ENCODE data around the gene TANK.
"Not testable (repeated sequence)": the region's sequence is repeated elsewhere in the genome, so short reads cannot be mapped to it uniquely, and the experiment has no call there.

The TANK gene

GRCh38 chr2:161170377-161170776 is 10.1 kb downstream of the TANK start:
- DNase-seq = no peak

DNA sequence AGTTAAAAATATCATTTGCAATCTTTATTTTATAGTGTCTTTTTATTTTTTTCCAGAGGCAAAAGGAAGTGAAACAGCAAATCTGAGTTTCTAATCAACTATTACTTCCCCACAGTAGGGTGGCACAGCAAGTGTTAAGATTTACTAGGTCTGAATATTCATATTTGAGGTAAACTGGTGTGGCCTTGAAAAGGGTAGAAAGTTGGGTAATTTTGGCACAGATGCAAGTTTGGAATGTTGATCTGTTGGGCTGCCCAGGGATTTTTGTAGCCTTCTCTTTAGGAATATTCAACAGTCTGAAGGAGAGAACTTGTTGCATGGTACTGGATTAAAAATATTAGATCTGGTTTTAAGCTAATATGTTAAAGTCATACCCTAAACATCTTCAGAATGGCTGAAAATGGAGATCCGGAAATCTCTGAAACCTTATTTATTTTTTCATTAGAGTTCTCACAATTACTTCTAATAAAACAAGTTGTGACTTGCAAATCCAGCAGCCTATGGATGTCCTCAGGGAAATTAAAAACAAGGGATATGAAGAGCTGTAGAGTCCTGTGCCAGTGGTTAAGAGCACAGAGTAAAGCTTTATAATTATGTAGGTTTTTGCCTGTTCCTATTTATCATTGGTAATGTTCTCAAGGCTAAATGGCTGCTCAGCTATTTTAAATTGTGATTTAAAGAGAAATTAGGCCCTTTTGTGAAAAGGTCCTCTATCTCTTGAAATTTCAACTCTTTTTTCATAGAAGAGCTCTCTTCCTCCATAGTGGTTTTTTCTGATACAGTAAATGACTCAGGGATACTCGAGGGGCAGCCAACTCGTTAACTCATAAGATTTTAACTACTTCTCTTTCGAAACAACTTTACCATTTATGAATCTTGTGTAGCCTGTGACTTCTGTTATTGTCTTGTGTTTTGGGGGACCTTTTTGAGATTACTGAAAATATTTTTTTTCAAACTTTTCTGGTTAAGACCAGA is 11.0 kb downstream of the TANK start:
- DNase-seq = no peak

DNA sequence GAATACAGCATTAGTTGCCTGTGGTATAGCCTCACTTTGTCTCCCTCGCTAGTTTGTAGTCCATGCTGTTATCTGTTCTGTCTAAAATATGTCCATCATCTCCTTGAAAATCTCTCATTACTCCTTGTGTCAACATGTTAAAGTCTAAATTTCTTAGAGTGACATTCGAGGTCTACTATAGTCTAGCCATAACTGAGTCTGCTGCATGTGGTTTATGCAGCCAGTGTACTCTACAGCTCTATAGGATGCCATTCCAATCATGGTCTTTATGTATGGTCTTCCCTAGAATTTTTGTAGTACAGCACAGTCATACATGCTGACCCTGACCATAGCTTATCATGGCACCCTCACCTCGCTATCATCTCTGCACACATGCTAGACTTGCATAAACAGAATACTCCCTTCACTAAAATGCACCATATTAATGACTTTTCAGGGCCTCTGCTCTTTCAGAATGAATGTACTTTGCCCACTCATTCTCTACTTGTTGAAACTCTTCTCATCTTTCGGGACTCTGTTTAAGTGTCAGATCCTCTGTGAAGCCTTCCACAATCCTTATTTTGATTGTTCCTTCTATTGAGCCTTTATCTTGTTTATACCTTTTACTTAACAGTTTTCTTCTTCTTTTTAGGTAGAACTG is 12.8 kb downstream of the TANK start:
- no peak for DNase-seq

GRCh38 chr2:161173541-161174194 is 13.4 kb downstream of the TANK start:
- DNase-seq = no peak

GRCh38 chr2:161177969-161178368 is 17.7 kb downstream of the TANK start:
- DNase-seq = no peak

DNA sequence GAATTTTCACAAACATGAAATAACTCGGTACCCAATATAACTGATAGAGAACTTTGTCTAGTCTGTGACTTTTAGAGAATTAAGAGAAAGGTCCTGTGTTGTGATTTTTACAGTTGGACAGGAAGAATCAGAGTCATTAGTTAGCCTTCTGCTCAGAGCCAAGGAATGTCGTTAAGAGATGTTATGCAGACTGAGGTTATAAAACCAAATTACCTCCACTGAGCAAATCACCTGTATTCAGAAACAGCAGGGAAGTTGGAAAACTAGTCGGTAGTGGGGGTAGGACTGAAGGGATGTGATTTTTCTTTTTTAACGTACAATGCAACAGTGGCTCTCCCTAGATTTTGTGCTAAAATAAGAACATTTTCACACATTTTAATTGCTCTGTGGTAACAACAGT is 18.5 kb downstream of the TANK start:
- no peak for DNase-seq

DNA sequence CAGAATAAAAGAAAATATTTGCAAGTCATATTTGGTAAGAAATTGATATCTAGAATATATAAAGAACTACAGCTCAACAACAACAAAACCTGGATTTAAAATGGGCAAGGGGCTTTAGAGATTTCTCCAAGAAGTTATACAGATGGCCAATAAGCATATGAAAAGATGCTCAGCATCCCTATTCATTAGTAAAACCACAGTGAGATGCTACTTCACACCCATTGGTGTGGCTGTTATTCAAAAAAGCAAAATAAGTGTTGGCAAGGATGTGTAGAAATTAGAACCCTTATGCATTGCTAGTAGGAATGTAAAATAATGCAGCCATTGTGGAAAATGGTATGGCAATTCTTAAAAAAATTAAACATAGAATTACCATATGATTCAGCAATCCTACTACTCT is 29.8 kb downstream of the TANK start:
- DNase-seq = no peak

DNA sequence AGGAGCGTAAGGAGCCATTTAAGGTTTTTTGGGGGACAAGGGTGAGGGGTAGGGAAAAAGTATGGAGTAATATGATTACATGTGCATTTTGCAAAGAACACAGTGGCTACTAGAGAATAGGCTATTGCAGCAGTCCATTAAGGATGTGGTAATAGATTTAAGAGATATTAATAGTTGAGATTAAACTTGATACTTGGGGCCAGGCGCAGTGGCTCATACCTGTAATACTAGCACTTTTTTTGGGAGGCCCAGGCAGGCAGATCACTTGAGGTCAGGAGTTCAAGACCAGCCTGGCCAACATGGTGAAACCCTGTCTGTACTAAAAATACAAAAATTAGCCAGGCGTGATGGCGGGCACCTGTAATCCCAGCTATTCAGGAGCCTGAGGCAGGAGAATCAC is 35.4 kb downstream of the TANK start:
- not testable (repeated sequence) for DNase-seq

GRCh38 chr2:161199912-161200701 is 39.9 kb downstream of the TANK start:
- no peak for DNase-seq

DNA sequence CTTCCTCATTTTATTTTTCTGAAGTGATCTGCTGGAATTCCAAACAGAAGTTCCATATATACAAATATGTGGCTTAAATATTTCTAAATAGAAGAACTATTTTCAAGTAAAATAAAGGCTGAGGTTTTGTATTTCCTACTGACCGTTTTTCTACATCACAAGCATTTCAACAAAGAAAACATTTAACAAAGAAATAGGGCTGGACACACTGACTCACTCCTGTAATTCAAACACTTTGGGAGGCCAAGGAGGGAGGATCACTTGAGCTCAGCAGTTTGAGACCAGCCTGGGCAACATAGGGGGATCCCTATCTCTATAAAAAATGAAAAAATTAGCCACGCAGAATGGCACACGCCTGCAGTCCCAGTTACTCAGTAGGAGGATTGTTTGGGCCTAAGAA is 44.6 kb downstream of the TANK start:
- no peak for DNase-seq

GRCh38 chr2:161206471-161207032 is 46.3 kb downstream of the TANK start:
- DNase-seq = no peak

- no peak for DNase-seq
Measured at GRCh38 chr2:161207941-161208340, 47.7 kb downstream of the TANK start.

DNA sequence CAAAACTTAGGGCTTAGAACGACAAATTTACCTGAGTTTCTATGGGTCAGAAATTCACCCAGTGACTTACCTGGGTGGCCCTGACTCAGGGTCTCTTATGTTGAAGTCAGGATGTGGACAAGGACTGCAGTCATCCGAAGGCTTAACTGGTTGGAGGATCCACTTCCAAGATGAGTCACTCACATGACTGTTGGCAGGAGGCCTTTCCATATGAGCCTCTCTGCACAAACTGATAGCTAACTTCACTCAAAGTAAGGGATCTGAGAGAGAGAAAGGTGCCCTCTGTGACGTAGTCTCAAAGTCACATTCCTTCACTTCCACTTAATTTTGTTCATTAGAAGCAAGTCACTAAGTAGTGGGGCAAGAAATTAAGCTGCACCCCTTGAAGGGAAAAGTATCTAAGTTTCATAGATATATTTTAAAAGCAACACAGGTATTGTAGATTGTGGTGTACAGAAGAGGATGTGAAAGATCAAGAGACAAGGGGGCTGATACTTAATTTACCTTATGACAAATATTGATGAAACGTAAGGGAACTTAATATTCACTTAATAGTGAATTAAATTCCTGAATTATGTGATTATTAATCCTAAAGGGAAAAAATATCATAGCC is 48.4 kb downstream of the TANK start:
- no peak for DNase-seq

DNA sequence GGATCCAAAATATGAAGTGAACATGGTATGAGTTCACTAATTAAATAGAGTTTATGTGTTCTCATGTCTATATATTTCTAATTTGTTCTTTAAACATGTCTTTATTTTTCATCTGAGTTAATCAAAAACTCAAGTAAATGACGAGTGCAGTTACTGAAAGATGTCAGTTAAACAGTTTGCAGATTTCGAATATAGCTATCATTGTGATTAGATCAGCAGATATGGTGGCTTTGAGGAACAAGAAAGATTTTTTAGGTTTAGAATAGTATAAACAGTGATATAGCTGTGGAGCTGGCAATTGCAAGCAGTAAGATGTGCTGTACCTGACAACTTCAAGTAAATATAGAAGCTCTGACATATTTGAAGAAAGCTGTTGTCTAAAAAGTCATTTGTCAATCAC is 49.7 kb downstream of the TANK start:
- DNase-seq = no peak

DNA sequence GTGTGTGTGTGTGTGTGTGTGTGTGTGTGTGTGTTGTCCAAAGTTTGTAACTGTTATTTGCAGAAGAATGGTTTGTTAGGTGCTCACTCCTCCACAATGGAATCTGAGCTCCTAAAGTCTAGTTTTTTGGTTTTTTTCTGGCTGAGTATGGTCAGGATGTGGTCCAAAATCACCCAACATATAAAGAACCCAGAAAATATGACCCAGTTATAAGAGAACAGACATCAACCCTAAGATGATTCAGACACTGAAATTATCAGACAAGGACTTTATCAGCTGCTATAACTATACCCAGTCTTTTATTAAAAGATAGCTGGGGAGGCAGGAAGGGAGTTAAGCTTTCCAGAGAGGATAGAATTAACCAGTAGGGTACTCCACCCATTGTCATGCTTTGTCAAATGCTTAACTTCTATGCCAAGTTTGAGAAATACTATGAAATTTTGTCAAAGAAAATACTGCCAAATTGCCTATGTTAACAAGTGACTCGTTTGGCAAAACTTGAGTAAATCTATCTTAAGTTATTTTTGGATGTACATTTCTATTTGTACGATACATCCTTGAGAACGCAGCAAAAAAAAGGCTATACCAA is 57.5 kb downstream of the TANK start:
- DNase-seq = no peak

GRCh38 chr2:161219211-161219610 is 59.0 kb downstream of the TANK start:
- no peak for DNase-seq

GRCh38 chr2:161223139-161223732 is 63.0 kb downstream of the TANK start:
- DNase-seq = no peak

- DNase-seq = no peak
Measured at GRCh38 chr2:161228511-161229240, 68.4 kb downstream of the TANK start.

GRCh38 chr2:161230959-161231358 is 70.7 kb downstream of the TANK start:
- no peak for DNase-seq

GRCh38 chr2:161232571-161232970 is 72.3 kb downstream of the TANK start:
- no peak for DNase-seq

All from NCI-H1048 (cell line).